Esophagus (tissue), 2 donors: ENCODE measurements around the gene RHOU. TPM values are rescaled to one million over a fixed set of nuclear protein-coding genes. Genes with fewer than 3 reads are reported as not detected.

ENCODE experiments used
- H3K27ac ChIP-seq, 2 donors: one replicate each; pipeline ENCODE4 v1.5.1; 2013; ENCODE audit warnings: low read depth in 2 of 2, mild to moderate bottlenecking in 2 of 2, inconsistent platforms in 1 of 2, low read length in 1 of 2, moderate library complexity in 1 of 2
- H3K27me3 ChIP-seq, 2 donors: one replicate each; pipeline ENCODE4 v1.6.1; 2013; ENCODE audit warnings: low read length in 2 of 2, control low read depth in 1 of 2, mild to moderate bottlenecking in 1 of 2; ENCODE audit not compliant: insufficient read depth in 2 of 2, control insufficient read depth in 1 of 2
- H3K36me3 ChIP-seq, 2 donors: one replicate each; pipeline ENCODE4 v1.6.1; 2013; ENCODE audit warnings: low read length in 1 of 2; ENCODE audit not compliant: control insufficient read depth in 2 of 2, insufficient read depth in 2 of 2
- H3K4me1 ChIP-seq, 2 donors: one replicate each; pipeline ENCODE4 v1.6.1; 2013; ENCODE audit warnings: low read length in 1 of 2; ENCODE audit not compliant: control insufficient read depth in 2 of 2, insufficient read depth in 2 of 2
- H3K4me3 ChIP-seq, 2 donors: one replicate each; pipeline ENCODE4 v1.5.1; 2013; ENCODE audit warnings: low read length in 2 of 2, mild to moderate bottlenecking in 2 of 2, low read depth in 1 of 2, moderate library complexity in 1 of 2
- H3K9me3 ChIP-seq, 2 donors: one replicate each; pipeline ENCODE4 v1.6.1; 2013; ENCODE audit warnings: mild to moderate bottlenecking in 2 of 2, low read depth in 1 of 2, low read length in 1 of 2, moderate library complexity in 1 of 2; ENCODE audit not compliant: control insufficient read depth in 2 of 2, insufficient read depth in 1 of 2
- WGBS, 2 donors: extraction: QIAGEN DNeasy Blood & Tissue Kit; methylation state at CpG; one replicate each; pipeline ENCODE4 v1.1.7; 2013; 5-methylcytosine and 5-hydroxymethylcytosine counted together
- polyA plus RNA-seq, 2 donors: library from polyadenylated mRNA; stranded (reverse); fragments of 200-250 nt; gene quantifications; one replicate each; pipeline ENCODE4 v1.2.3, GENCODE V29; 2013
- donor health status: healthy with polysubstance abuse.
- donor health status: Bipolar disorder and iron deficiency.

Gene RHOU
- polyA plus RNA-seq, 2 donors = 2.7 to 3.1 TPM

GRCh38 chr1:228735871-228736586, 750 bp downstream of the RHOU start:
- 2 to 3% methylated on average over 55 to 60 of the region's 60 CpGs for WGBS, 2 donors
- H3K27ac ChIP-seq = peak overlapping the region; percentile 69 to 78

GRCh38 chr1:228736844-228737445, 1.7 kb downstream of the RHOU start:
- Histone ChIP-seq H3K36me3 (peaks cover 0 to 2% of the 10 kb centered on the region in 2 donors), H3K27ac (peak overlapping the region in 1 of 2 donors; percentile 15), H3K4me1 (peaks cover 0 to 3% of the 10 kb centered on the region in 2 donors), H3K4me3 (peak overlapping the region in 1 of 2 donors; percentile 67), H3K9me3 (no peaks in the 10 kb centered on the region), H3K27me3 (no peaks in the 10 kb centered on the region)
- 63 to 65% methylated on average over 5 of the region's 5 CpGs for WGBS, 2 donors

More at GRCh38 chr1:228735871-228736586, 750 bp downstream of the RHOU start:
- Histone ChIP-seq H3K36me3 (peaks cover 0 to 2% of the 10 kb centered on the region in 2 donors), H3K4me1 (peaks cover 0 to 3% of the 10 kb centered on the region in 2 donors), H3K9me3 (no peaks in the 10 kb centered on the region), H3K4me3 (peak overlapping the region; percentile 67 to 81), H3K27me3 (no peaks in the 10 kb centered on the region)

DNA sequence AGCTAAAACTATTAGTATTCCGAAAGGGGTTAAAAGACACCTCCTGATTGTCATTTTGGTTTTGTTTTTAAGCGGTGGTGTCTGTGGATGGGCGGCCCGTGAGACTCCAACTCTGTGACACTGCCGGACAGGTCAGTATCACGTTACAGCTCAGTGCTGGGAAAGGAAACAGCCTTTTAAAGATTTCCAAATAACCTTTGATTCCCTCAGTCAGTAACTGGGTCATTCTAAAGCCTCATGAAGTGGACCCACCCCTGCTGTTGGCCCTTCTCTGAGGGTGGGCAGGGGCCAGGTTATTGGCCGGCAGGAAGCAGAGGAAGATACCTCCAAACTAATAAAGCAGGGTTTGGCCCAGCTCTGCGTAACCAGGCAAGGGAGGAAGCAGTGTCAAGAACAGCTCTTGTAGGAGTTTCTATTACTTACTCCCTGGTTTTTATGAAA, 2.3 kb downstream of the RHOU start:
- Histone ChIP-seq H3K4me3 (peak overlapping the region in 1 of 2 donors; percentile 67), H3K36me3 (peaks cover 0 to 2% of the 10 kb centered on the region in 2 donors), H3K27me3 (no peaks in the 10 kb centered on the region), H3K9me3 (no peaks in the 10 kb centered on the region), H3K4me1 (peaks cover 0 to 3% of the 10 kb centered on the region in 2 donors), H3K27ac (peak overlapping the region; percentile 3 to 56)
- WGBS, 2 donors = 62 to 71% methylated on average over 8 of the region's 8 CpGs

- H3K4me1 ChIP-seq = peaks cover 0 to 3% of the 10 kb centered on the region in 2 donors
- no peaks in the 10 kb centered on the region for H3K27me3 ChIP-seq
- WGBS, 2 donors = 87 to 93% methylated on average over 4 of the region's 4 CpGs
- peaks cover 0 to 2% of the 10 kb centered on the region in 2 donors for H3K36me3 ChIP-seq
- H3K27ac ChIP-seq = peak overlapping the region in 1 of 2 donors; percentile 5
- no peaks in the 10 kb centered on the region for H3K9me3 ChIP-seq
- no peak overlapping the region for H3K4me3 ChIP-seq
These were observed 4.5 kb downstream of the RHOU start for GRCh38 chr1:228739826-228740225.

GRCh38 chr1:228740543-228741317, 5.5 kb downstream of the RHOU start:
- peaks cover 0 to 2% of the 10 kb centered on the region in 2 donors for H3K36me3 ChIP-seq
- no peaks in the 10 kb centered on the region for H3K9me3 ChIP-seq
- H3K4me3 ChIP-seq = no peak overlapping the region
- no peaks in the 10 kb centered on the region for H3K4me1 ChIP-seq
- no peaks in the 10 kb centered on the region for H3K27me3 ChIP-seq
- no peak overlapping the region for H3K27ac ChIP-seq
- WGBS, 2 donors = 75 to 76% methylated on average over 8 of the region's 8 CpGs

- Histone ChIP-seq H3K4me1 (no peaks in the 10 kb centered on the region), H3K4me3 (no peak overlapping the region), H3K36me3 (peaks cover 0 to 2% of the 10 kb centered on the region in 2 donors), H3K27me3 (no peaks in the 10 kb centered on the region), H3K27ac (no peak overlapping the region), H3K9me3 (no peaks in the 10 kb centered on the region)
- WGBS, 2 donors = 92% methylated on average over 8 of the region's 8 CpGs
These were observed 7.1 kb downstream of the RHOU start for GRCh38 chr1:228742281-228742860.

DNA sequence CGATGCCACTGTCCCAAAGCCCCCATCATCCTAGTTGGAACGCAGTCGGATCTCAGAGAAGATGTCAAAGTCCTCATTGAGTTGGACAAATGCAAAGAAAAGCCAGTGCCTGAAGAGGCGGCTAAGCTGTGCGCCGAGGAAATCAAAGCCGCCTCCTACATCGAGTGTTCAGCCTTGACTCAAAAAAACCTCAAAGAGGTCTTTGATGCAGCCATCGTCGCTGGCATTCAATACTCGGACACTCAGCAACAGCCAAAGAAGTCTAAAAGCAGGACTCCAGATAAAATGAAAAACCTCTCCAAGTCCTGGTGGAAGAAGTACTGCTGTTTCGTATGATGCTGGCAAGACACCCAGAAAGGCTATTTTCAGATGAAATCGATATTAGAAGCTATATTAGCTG, 8.1 kb downstream of the RHOU start:
- no peaks in the 10 kb centered on the region for H3K9me3 ChIP-seq
- H3K27me3 ChIP-seq = no peaks in the 10 kb centered on the region
- H3K27ac ChIP-seq = no peak overlapping the region
- 91 to 95% methylated on average over 13 of the region's 13 CpGs for WGBS, 2 donors
- H3K36me3 ChIP-seq = peaks cover 0 to 2% of the 10 kb centered on the region in 2 donors
- no peaks in the 10 kb centered on the region for H3K4me1 ChIP-seq
- H3K4me3 ChIP-seq = no peak overlapping the region

- Histone ChIP-seq H3K27ac (no peak overlapping the region), H3K27me3 (no peaks in the 10 kb centered on the region), H3K4me1 (no peaks in the 10 kb centered on the region), H3K4me3 (no peak overlapping the region), H3K9me3 (no peaks in the 10 kb centered on the region), H3K36me3 (peaks cover 0 to 2% of the 10 kb centered on the region in 2 donors)
- WGBS, 2 donors = 82 to 90% methylated on average over 6 of the region's 6 CpGs
These were observed 9.1 kb downstream of the RHOU start for GRCh38 chr1:228744356-228744755.

GRCh38 chr1:228744918-228745317, 9.6 kb downstream of the RHOU start:
- Histone ChIP-seq H3K9me3 (no peaks in the 10 kb centered on the region), H3K27me3 (no peaks in the 10 kb centered on the region), H3K36me3 (no peaks in the 10 kb centered on the region), H3K4me3 (no peak overlapping the region), H3K4me1 (no peaks in the 10 kb centered on the region), H3K27ac (no peak overlapping the region)
- 93% methylated on average over 6 of the region's 6 CpGs for WGBS, 2 donors
